ENCODE results near the gene MCFD2. TPM values are rescaled to one million over a fixed set of nuclear protein-coding genes. Genes with fewer than 3 reads are reported as not detected.

The MCFD2 gene
- 31.3 TPM for total RNA-seq

DNA sequence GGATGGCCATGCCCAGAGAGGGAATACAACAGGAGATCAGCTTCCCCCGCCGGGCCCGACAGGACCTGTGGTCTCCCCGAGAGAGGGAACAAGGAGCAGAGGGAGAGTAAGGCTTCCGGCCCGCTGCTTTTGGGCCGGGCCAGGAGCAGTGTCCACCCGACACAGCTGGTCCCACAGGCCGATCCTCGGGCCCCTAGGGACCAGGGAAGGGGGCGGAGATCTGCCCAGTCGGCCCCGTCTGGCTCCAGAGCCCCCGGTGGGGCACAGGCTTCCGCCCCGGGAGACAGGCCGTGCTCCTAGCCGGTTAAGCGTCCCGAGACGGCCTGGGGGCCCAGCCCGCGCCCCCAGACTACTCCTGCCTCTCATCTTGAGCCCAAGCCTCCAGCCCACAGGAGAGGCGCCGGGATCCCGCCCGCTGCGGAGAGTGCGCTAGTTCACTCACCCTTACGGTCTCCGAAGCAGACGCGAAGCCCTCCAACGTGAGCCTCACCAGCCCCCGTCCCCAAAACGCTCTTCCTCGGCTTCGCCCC is at the start of gene MCFD2:
Gene MCFD2 (minus strand): TSS at position 526 of the 530 bp plus-strand sequence. CDS start 6,635 bp downstream, outside the sequence.
- H3K9me3 ChIP-seq (ENCODE audit: low read depth, low read length), result no peaks in the 10 kb centered on the region
- H3K27me3 ChIP-seq (ENCODE audit: insufficient read depth, low read length), result no peaks in the 10 kb centered on the region
- peak within 1 kb of the TSS; percentile 90 for H3K4me3 ChIP-seq (ENCODE audit: low read length)
- H3K4me1 ChIP-seq (ENCODE audit: insufficient read depth, low read length), result peaks cover 31% of the 10 kb centered on the region

DNA sequence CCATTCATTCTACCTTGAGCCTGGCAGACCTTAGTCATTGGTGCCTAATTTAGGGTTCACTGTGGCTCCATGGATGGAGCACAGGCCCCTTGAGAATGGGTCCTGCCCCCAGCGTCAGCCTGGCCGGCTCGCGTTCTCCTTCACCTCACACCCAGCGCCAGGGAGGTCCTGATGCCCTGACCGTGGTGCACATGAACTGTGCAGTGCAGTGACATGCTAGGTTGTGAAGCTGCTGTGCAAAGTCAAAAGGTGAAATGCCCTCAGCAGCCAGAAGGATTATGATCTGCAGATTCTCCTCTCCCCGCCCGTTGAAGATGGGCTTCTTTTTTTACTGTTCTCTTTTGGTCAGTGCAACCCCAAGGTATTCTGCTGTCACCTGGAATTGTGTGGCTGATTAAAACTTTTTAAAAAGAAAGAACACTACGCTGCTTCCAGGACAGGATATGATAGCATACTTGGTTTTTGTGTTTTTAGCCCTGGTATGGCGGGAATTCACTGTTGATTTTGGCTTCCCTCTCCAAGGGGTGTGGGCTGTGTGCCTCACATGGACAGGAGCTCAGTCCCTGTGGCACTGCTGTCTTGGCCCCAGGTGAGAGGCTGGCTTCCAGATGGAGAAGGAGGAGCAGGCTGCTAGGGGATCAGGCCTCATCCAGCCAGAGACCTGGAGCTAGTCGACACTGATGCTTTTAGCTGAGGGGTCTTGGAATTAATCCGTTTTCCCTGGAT is 49.4 kb upstream of the MCFD2 start:
- H3K4me1 ChIP-seq (ENCODE audit: insufficient read depth, low read length), result peaks cover 71% of the 10 kb centered on the region

GRCh38 chr2:46963941-46964673 is 48.5 kb upstream of the MCFD2 start:
- Histone ChIP-seq H3K9me3 (ENCODE audit: low read depth, low read length) (no peaks in the 10 kb centered on the region), H3K27me3 (ENCODE audit: insufficient read depth, low read length) (no peaks in the 10 kb centered on the region), H3K4me3 (ENCODE audit: low read length) (no peak overlapping the region), H3K4me1 (ENCODE audit: insufficient read depth, low read length) (peaks cover 64% of the 10 kb centered on the region)

More for the DNA sequence above, 49.4 kb upstream of the MCFD2 start:
- H3K4me3 ChIP-seq (ENCODE audit: low read length), result no peak overlapping the region
- H3K9me3 ChIP-seq (ENCODE audit: low read depth, low read length), result no peaks in the 10 kb centered on the region
- no peaks in the 10 kb centered on the region for H3K27me3 ChIP-seq (ENCODE audit: insufficient read depth, low read length)

DNA sequence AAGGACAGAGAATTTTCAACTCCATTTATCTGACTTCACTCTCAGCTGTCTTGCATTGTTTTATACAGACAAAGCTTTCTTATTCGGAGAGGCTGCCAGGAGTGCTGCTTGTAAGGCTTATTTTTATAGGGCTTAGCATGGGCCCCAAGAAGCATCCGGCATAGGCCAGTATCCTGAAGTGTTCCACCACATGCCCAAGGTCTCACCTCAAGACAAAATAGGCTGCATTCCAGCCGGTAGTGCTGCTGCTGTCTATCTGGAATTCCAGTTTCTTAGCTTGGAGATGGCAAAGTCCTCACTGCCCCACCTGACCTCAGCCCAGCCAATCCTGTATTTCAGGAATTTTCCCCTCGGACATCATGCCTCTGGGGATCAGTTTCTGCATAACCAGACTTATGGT is 47.6 kb upstream of the MCFD2 start:
- H3K4me3 ChIP-seq (ENCODE audit: low read length), result no peak overlapping the region
- H3K4me1 ChIP-seq (ENCODE audit: insufficient read depth, low read length), result peaks cover 55% of the 10 kb centered on the region
- H3K27me3 ChIP-seq (ENCODE audit: insufficient read depth, low read length), result no peaks in the 10 kb centered on the region
- H3K9me3 ChIP-seq (ENCODE audit: low read depth, low read length), result no peaks in the 10 kb centered on the region

- H3K4me1 ChIP-seq (ENCODE audit: insufficient read depth, low read length), result peaks cover 51% of the 10 kb centered on the region
- no peaks in the 10 kb centered on the region for H3K9me3 ChIP-seq (ENCODE audit: low read depth, low read length)
- H3K4me3 ChIP-seq (ENCODE audit: low read length), result no peak overlapping the region
- no peaks in the 10 kb centered on the region for H3K27me3 ChIP-seq (ENCODE audit: insufficient read depth, low read length)
These were observed 47.1 kb upstream of the MCFD2 start for GRCh38 chr2:46962751-46963150.

- peaks cover 34% of the 10 kb centered on the region for H3K4me1 ChIP-seq (ENCODE audit: insufficient read depth, low read length)
- no peaks in the 10 kb centered on the region for H3K27me3 ChIP-seq (ENCODE audit: insufficient read depth, low read length)
- H3K9me3 ChIP-seq (ENCODE audit: low read depth, low read length), result no peaks in the 10 kb centered on the region
- H3K4me3 ChIP-seq (ENCODE audit: low read length), result no peak overlapping the region
These were observed 45.0 kb upstream of the MCFD2 start for GRCh38 chr2:46960618-46961017.

DNA sequence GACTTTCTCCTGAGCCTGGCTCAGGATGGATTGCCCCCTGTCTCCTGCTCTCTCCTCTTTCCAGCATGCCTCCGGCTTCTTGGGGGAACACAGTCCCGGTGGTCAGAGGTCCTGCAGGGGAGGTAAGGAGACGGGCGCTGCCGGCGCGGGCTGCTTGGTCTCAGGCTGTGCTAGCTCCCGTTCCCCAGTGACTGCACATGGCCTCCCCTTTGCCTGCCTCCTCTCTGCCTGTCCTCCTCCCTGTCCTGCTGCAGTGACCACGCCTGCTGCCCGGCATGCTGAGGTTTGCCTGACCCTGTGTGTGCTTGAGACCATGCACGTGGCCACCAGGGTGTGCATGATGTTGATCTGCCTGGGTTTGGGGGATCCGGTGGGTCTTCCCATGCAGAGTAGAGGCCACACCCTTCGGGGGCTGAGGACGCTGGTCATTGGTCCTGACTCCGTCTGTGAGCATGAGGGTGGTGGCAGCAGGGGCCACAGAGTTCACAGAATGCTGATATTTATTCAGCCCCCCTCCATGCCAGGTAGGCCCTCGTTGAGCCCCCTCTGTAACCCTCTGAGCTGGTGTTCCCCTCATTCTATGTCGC is 42.9 kb upstream of the MCFD2 start:
- Histone ChIP-seq H3K9me3 (ENCODE audit: low read depth, low read length) (no peaks in the 10 kb centered on the region), H3K4me3 (ENCODE audit: low read length) (no peak overlapping the region), H3K4me1 (ENCODE audit: insufficient read depth, low read length) (peaks cover 13% of the 10 kb centered on the region), H3K27me3 (ENCODE audit: insufficient read depth, low read length) (no peaks in the 10 kb centered on the region)

DNA sequence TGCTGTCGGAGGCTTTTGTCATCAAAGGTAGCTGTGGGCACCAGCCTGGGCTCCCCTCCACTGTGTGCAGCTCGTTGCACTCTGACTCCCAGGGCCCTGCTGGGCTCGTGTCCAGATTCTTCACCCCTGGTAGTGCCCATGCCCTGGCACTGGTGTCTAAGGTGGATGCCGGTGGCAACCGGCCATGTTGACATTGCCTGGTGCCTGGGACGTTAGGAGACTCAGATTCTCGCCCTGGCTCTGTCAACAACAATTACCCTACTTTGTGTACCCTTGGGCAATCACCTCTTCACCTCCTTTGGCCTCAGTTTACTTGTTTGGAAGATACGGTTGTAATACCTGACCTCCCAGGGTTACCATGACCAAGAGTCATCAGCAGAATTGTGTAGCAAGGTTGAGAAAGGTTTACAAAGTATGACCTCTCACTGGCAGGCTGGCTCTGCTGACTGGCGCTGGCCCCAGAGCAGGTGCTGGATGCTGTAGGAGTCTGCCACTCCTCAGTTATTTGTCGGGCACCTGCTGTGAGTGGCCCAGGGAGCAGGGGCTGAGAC is 41.5 kb upstream of the MCFD2 start:
- H3K9me3 ChIP-seq (ENCODE audit: low read depth, low read length), result no peaks in the 10 kb centered on the region
- no peaks in the 10 kb centered on the region for H3K4me1 ChIP-seq (ENCODE audit: insufficient read depth, low read length)
- no peak overlapping the region for H3K4me3 ChIP-seq (ENCODE audit: low read length)
- no peaks in the 10 kb centered on the region for H3K27me3 ChIP-seq (ENCODE audit: insufficient read depth, low read length)

GRCh38 chr2:46955764-46956163 is 40.2 kb upstream of the MCFD2 start:
- Histone ChIP-seq H3K4me3 (ENCODE audit: low read length) (no peak overlapping the region), H3K27me3 (ENCODE audit: insufficient read depth, low read length) (no peaks in the 10 kb centered on the region), H3K9me3 (ENCODE audit: low read depth, low read length) (no peaks in the 10 kb centered on the region), H3K4me1 (ENCODE audit: insufficient read depth, low read length) (peaks cover 12% of the 10 kb centered on the region)

GRCh38 chr2:46954951-46955571 is 39.5 kb upstream of the MCFD2 start:
- Histone ChIP-seq H3K27me3 (ENCODE audit: insufficient read depth, low read length) (no peaks in the 10 kb centered on the region), H3K4me3 (ENCODE audit: low read length) (no peak overlapping the region), H3K4me1 (ENCODE audit: insufficient read depth, low read length) (peaks cover 18% of the 10 kb centered on the region), H3K9me3 (ENCODE audit: low read depth, low read length) (no peaks in the 10 kb centered on the region)

- H3K27me3 ChIP-seq (ENCODE audit: insufficient read depth, low read length), result no peaks in the 10 kb centered on the region
- no peaks in the 10 kb centered on the region for H3K9me3 ChIP-seq (ENCODE audit: low read depth, low read length)
- peaks cover 47% of the 10 kb centered on the region for H3K4me1 ChIP-seq (ENCODE audit: insufficient read depth, low read length)
- H3K4me3 ChIP-seq (ENCODE audit: low read length), result no peak overlapping the region
These were observed 36.6 kb upstream of the MCFD2 start for GRCh38 chr2:46952171-46952570.

DNA sequence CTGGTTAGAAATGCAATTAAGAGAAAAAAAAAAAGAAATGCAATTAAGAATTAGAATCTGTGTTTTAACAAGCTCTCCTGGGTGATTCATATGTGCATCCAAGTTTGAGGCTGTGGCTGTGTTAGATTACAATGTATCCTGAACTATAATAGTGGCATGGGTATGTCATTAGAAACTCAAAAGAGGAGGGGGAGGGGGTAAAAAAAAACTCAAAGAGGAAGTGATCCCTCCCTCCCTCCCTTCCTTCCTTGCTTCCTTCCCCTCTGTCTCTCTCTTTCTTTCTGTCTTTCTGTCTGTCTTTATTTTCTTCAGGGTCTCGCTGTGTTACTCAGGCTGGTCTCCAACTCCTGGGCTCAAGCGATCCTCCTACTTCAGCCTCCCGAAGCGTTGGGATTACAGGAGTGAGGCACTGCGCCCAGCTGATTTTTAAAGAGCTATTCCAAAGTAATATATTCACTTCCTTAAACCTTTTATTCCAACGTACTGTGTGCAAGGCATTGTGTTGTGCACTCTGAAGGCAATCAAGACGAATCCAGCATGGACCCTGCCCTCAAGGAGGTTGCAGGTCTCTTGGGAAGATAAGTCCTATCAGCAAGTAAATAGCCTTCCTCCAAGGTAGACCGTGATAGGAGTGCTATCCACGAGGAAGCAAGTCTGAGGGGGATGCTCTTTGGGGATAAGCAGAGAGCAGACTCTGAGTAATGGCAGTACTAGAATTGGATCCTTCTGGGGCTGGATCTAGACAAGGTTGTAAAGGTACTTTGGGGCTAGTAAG is 35.9 kb upstream of the MCFD2 start:
- Histone ChIP-seq H3K27me3 (ENCODE audit: insufficient read depth, low read length) (no peaks in the 10 kb centered on the region), H3K9me3 (ENCODE audit: low read depth, low read length) (no peaks in the 10 kb centered on the region), H3K4me3 (ENCODE audit: low read length) (no peak overlapping the region), H3K4me1 (ENCODE audit: insufficient read depth, low read length) (peaks cover 54% of the 10 kb centered on the region)

DNA sequence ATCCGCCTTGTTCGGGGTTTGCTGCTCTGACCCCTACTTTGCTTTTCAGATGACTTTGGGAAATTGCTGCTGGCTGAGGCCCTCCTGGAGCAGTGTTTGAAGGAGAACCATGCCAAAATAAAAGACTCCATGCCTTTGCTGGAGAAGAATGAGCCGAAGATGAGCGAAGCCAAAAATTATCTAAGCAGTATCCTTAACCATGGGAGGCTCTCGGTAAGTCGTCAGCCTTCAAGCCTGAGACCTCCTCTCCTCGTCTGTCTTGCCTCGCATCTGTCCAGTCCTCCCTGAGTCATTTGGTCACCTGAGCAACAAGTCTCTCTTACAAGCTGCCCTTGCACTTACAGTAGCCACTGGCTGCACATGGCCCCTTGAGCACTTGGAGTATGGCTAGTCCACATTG is 34.7 kb upstream of the MCFD2 start:
- peaks cover 65% of the 10 kb centered on the region for H3K4me1 ChIP-seq (ENCODE audit: insufficient read depth, low read length)
- no peaks in the 10 kb centered on the region for H3K27me3 ChIP-seq (ENCODE audit: insufficient read depth, low read length)
- H3K9me3 ChIP-seq (ENCODE audit: low read depth, low read length), result no peaks in the 10 kb centered on the region
- H3K4me3 ChIP-seq (ENCODE audit: low read length), result no peak overlapping the region

- Histone ChIP-seq H3K9me3 (ENCODE audit: low read depth, low read length) (no peaks in the 10 kb centered on the region), H3K4me3 (ENCODE audit: low read length) (no peak overlapping the region), H3K4me1 (ENCODE audit: insufficient read depth, low read length) (peaks cover 90% of the 10 kb centered on the region), H3K27me3 (ENCODE audit: insufficient read depth, low read length) (no peaks in the 10 kb centered on the region)
These were observed 32.2 kb upstream of the MCFD2 start for GRCh38 chr2:46947841-46948240.
